ENCODE data around the gene CRY2. TPM values are rescaled to one million over a fixed set of nuclear protein-coding genes. Genes with fewer than 3 reads are reported as not detected.

CRY2 gene
- total and polyA plus RNA-seq, 2 of the 8 experiments (the other 6 are each of a cell fraction or from before 2014, with no cell fraction given): 8.0 to 9.4 TPM

DNA sequence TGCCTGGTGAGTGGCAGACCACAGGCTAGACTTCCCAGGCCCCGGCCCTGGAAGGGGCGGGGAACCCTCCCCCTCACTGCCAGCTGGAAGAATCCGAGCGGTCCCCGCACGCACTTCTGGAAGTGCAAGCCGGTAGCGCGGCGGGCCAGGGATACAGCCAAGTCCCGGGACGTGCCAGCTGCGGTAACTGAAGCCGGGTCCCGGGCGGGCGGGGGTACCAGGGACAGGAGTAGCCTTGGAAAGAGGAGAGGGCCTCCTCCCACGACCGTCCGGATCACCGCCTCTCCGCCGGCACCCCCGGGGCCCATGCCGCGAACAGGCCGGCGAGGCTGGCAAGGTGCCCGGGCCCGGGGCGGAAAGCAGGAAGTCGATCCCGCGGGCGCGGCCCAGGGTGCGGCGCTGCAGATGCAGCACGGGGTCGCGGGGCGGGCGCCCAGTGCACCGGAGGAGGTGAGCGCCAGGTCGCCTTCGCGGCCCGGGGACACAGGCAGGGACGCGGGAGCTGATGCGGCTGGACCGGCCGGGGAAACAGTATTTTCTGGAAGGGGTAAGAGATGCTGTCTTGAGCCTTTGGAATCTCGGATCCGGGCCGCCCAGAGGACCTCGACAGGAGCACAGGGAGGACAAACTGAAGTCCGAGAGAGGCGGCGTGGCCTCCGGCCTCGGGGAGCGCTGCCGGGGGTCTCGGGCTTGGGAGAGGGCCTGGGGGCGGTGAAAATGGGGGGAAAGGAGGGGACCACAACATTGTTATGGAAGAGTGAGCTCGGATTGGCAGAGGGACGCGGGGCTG is 43.1 kb upstream of the CRY2 start:
- Histone ChIP-seq H3K23me2 (ENCODE audit: low read depth, low read length) (peaks cover 18% of the 10 kb centered on the region; the same call in 1 of the 2 replicates), H3K4ac (replicated peaks; ENCODE audit: insufficient read length, low read depth, low read length) (no peak overlapping the region), H3K27ac (ENCODE audit: low read depth, low read length) (no peak overlapping the region), H2AFZ (ENCODE audit: low read length) (peak overlapping the region; percentile 46; the same call in 1 of the 2 replicates), H3K9ac (replicated peaks in 1 of 4; ENCODE audit: extremely low read depth in 1 of 4, low read depth in 3 of 4, low read length in 3 of 4) (peak overlapping the region in 1 of 4 experiments; percentile 8; a peak in 3 of 7 replicates), H3K56ac (replicated peaks; ENCODE audit: insufficient read length, low read depth, low read length) (peak overlapping the region; percentile 34), H4K91ac (replicated peaks; ENCODE audit: insufficient read length, low read length) (no peak overlapping the region), H2BK5ac (ENCODE audit: low read depth, low read length) (no peak overlapping the region), H3K79me2 (ENCODE audit: control insufficient read depth in 1 of 2, insufficient read depth in 2 of 2, low read length in 2 of 2) (no peaks in the 10 kb centered on the region), H4K8ac (ENCODE audit: extremely low read depth, insufficient read depth, low read length) (no peak overlapping the region; the same call in 1 of the 2 replicates), H2BK12ac (ENCODE audit: low read depth, low read length) (no peak overlapping the region), H3K79me1 (ENCODE audit: low read depth, low read length) (0 out of 2 replicates have a peak, but pooled peaks cover 6% of the 10 kb centered on the region), H3K4me1 (replicated peaks in 1 of 4; ENCODE audit: control insufficient read depth in 3 of 4, insufficient read depth in 4 of 4, low read length in 3 of 4) (peaks cover 0 to 9% (median 3%) of the 10 kb centered on the region in 4 experiments; a peak in 3 of 7 replicates), H2AK5ac (ENCODE audit: low read depth, low read length) (no peak overlapping the region), H2BK20ac (ENCODE audit: low read length) (no peak overlapping the region), H3K4me3 (ENCODE audit: extremely low read depth in 1 of 4, insufficient read depth in 2 of 4, low read depth in 3 of 4, low read length in 4 of 4) (peak overlapping the region; percentile 65 to 87 (median 77)), H3K36me3 (ENCODE audit: control insufficient read depth in 2 of 4, insufficient read depth in 4 of 4, low read length in 3 of 4) (no peaks in the 10 kb centered on the region), H3K27me3 (replicated peaks in 1 of 4; ENCODE audit: control insufficient read depth in 3 of 4, extremely low read depth in 1 of 4, insufficient read depth in 3 of 4, low read length in 3 of 4) (peaks cover 6 to 21% (median 12%) of the 10 kb centered on the region in 4 experiments), H2BK15ac (ENCODE audit: low read length) (0 out of 2 replicates have a peak overlapping the region, but pooled peaks have one; percentile 75), H2BK120ac (replicated peaks; ENCODE audit: low read depth, low read length) (no peak overlapping the region), H4K20me1 (replicated peaks in 1 of 2; ENCODE audit: control insufficient read depth in 1 of 2, insufficient read depth in 2 of 2, low read length in 2 of 2) (peaks cover 0 to 8% of the 10 kb centered on the region in 2 experiments), H4K5ac (ENCODE audit: insufficient read length, low read depth, low read length) (no peak overlapping the region), H3K9me3 (ENCODE audit: insufficient read depth in 2 of 2, low read depth in 1 of 2, low read length in 1 of 2) (no peaks in the 10 kb centered on the region), H3K4me2 (ENCODE audit: insufficient read depth in 1 of 2, low read depth in 2 of 2, low read length in 2 of 2) (peak overlapping the region; percentile 72 to 98), H3K18ac (ENCODE audit: extremely low read depth, low read length) (peak overlapping the region; percentile 62), H3K23ac (ENCODE audit: insufficient read length) (no peak overlapping the region), H3K14ac (ENCODE audit: insufficient read length) (no peak overlapping the region)
- no peak for FAIRE-seq
- DNase-seq (ENCODE audit: low read depth in 1 of 2, low spot score in 2 of 2): peak in 1 of 2 experiments; percentile 88
- ChIA-PET CTCF (ENCODE audit: partially characterized antibody) (interaction anchor here (1.0 to 2.7 kb wide), 5 partner anchors 13 to 68 kb away, joined by 3 to 8 read pairs (median 6); no protein-coding TSS in a partner anchor), POLR2A (ENCODE audit: partially characterized antibody) (interaction anchor here (0.6 to 1.2 kb wide), 4 partner anchors 8 to 1794 kb away, joined by 3 to 4 read pairs (median 3); no protein-coding TSS in a partner anchor)
- 3% methylated on average over 58 of the region's 70 CpGs; no CpG with 5 or more reads in 1 of the 2 experiments for WGBS, 2 experiments (ENCODE audit: extremely low coverage in 1 of 2, insufficient coverage in 1 of 2, insufficient read length in 1 of 2, insufficient replicate concordance in 2 of 2, low coverage in 1 of 2, low lambda C conversion rate in 2 of 2, missing lambda C conversion rate in 1 of 2)
- TF ChIP-seq KDM4A (IDR thresholded peaks at IDR 0.05; ENCODE audit: low read depth, low read length, severe bottlenecking): peak; percentile 88
- TF ChIP-seq, protein P1, sequence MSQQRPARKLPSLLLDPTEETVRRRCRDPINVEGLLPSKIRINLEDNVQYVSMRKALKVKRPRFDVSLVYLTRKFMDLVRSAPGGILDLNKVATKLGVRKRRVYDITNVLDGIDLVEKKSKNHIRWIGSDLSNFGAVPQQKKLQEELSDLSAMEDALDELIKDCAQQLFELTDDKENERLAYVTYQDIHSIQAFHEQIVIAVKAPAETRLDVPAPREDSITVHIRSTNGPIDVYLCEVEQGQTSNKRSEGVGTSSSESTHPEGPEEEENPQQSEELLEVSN (IDR thresholded peaks at IDR 0.05): peak; percentile 23; the same call in 1 of the 2 replicates
- 0 out of 2 replicates have a peak, but pooled peaks have one; percentile 3 for TF ChIP-seq PHF8 (conservative IDR thresholded peaks at IDR 0.05; ENCODE audit: low read depth, low read length)
- TF ChIP-seq FOSL1 (IDR thresholded peaks at IDR 0.05; ENCODE audit: insufficient read depth, low read depth, low read length): no peak
- TF ChIP-seq SUZ12 (IDR thresholded peaks at IDR 0.05; ENCODE audit: low read length): peak; percentile 48
- peak; percentile 37 for TF ChIP-seq EZH2 (IDR thresholded peaks at IDR 0.05; ENCODE audit: low read depth, low read length, severe bottlenecking)
- TF ChIP-seq ASH2L (IDR thresholded peaks at IDR 0.05; ENCODE audit: low read length): peak; percentile 47
- TF ChIP-seq CBX8 (IDR thresholded peaks at IDR 0.05; ENCODE audit: borderline replicate concordance, low read depth, low read length): no peak

Data from H1 (cell line).